Amygdala (tissue), 56 donors: ENCODE measurements around the gene DAGLA.

Experiments
- DNase-seq, 56 donors: peaks; one replicate each; lab custom pipeline; 2025; lab: John Stamatoyannopoulos, UW

The DAGLA gene

DNA sequence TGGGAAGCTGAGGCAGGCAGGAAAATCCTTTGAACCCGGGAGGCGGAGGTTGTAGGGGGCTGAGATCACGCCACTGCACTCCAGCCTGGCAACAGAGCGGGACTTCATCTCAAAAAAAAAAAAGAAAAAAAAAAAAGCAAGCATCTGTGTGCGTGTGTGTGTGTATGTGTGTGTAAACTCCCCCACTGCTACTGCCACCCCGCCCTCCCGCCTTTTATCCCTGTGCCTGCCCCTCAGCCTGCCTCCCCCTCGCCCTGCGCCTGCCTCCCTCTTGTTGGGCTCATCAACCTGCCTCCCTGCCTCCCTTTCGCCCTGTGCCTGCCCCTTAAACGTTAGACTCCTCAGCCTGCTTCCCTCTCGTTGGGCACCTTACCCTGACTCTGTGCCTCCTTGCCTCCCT lies 94.2 kb downstream of the DAGLA start:
- DNase-seq = peak in 1 of 56 donors; percentile 21

DNA sequence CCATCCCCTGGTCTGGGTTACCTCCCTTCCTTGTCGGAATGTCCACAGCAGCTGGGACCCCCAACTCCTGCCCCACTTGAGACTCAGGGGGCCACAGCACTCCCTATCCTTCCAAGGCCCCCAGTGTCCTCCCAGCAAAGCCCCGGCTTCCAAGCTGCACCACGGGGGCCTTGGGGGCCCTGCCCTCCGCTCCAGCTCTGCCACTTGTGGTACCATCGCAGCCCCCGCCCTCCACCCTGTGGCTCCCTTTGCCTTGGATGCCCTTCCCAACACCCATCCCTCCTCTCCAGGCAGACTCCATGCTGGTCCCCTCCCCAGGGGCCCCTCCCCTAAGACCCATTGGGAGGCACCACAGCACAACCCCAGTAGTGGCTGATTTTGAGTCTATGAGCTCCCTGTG lies 94.9 kb downstream of the DAGLA start:
- DNase-seq = no peak

DNA sequence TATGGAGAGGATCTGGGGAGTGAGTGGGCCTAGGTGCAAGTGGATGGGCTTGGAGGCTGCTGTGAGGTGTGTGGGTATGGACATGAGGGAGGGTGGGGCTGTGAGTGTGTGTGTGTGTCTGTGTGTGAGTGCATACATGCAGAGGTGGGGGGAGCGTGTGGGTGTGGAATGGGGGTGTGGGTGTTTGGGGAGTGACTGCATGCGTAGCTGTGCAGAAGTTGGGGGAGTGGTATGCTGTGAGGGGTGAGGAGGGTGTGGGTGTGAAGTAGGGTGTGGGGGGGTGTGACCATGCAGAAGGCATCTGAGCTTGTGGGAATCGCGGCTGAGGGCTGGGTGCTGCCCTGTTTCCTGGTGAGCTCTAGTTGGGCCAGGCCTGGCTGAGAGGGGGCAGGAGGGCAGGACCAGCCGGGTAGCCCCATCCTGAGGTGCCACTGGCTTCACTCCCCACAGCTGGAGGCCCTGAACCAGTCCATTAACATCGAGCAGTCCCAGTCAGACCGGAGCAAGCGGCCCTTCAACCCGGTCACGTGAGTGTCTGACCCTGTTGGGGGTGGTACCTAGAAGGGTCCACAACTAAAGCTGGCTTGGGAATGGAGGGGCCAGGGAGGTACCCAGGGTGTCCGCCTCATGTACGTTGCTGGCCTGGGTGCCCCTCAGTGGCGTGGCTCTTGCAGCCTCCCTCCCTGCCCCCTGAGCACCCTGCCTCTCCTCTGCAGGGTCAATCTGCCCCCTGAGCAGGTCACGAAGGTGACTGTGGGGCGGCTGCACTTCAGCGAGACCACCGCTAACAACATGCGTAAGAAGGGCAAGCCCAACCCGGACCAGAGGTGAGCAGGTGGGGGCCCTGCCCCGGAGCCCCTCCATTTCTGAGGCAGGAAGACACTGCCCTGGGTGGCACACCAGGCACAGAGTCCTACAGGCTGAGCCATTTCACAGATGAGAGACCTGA lies 95.7 kb downstream of the DAGLA start:
- DNase-seq = peak in 1 of 56 donors; percentile 20

DNA sequence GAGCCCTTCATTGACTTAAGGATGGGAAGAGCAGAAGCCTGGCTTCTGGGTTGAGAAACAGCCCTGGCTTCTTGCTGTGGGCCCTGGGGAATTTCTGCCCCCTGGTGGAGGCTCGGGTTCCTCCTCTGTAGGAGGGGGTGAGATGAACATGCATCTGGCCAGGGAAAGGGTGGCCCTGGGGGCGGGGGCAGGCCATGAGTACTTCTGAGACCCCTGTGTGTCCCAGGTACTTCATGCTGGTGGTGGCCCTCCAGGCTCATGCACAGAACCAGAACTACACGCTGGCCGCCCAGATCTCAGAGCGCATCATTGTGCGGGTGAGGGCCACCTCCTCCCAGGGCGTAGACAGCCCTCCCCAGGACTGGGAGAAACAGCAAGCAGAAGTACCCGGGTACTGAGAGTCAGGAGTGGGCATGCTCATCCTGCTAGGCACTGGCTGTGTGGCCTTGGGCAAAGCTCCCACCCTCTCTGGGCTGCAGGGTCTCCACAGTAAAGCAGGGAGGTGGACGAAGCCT lies 96.4 kb downstream of the DAGLA start:
- DNase-seq = peak in 30 of 56 donors; percentile 13 to 74 (median 43)

DNA sequence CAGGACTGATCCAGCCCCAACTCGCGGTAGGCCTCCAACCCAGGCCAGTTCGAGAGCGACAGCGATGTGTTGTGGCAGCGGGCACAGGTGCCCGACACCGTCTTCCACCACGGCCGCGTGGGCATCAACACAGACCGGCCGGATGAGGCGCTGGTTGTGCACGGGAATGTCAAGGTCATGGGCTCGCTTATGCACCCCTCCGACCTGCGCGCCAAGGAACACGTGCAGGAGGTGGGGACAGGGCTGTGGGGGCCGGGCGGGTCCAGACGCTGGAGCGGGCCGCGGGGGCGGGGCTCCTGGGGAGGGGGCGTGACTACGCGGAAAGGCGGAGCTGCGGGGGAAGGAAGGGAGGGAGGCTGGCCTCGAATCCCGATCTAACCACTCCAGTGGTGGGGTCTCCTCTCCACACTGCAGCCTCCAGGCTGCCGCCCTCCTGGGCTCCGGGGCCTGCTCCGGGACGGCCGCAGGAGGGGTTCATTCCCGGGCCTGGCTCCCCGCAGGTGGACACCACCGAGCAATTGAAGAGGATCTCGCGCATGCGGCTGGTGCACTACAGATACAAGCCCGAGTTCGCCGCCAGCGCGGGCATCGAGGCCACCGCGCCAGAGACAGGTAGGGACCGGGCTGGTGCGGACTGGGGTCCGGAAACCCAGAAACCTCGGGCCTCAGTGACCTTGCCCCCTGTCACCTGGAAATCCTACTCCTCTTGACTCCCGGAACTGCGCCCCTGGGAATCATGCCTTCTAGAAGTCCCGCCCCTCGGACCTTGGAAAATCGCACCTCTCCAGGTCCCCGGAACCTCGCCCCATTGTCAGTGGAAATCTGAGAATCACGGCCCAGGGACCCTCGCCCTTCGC lies 97.3 kb downstream of the DAGLA start:
- DNase-seq = peak in 18 of 56 donors; percentile 11 to 52 (median 34)

DNA sequence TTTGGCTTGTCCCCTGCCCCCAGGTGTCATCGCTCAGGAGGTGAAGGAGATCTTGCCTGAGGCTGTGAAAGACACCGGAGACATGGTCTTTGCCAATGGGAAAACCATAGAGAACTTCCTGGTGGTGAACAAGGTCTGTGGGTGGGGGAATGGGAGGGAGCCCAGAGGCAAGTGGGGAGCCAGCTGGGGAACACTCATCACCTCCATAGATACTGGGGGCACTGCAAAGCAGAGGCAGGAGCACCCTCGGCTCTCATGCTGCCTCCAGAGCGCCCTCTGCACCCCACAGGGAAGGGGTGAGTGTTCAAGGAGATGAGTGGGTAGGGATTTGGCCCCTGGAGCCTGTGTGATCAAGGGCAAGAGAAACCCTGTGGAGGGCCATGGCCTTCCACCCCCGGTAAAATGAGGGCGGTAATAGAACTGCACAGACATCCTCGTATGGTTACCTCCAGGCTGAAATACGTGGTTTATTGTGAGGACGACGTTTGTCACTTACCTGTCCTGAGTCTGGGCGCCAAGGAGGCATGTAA lies 98.2 kb downstream of the DAGLA start:
- DNase-seq = no peak

DNA sequence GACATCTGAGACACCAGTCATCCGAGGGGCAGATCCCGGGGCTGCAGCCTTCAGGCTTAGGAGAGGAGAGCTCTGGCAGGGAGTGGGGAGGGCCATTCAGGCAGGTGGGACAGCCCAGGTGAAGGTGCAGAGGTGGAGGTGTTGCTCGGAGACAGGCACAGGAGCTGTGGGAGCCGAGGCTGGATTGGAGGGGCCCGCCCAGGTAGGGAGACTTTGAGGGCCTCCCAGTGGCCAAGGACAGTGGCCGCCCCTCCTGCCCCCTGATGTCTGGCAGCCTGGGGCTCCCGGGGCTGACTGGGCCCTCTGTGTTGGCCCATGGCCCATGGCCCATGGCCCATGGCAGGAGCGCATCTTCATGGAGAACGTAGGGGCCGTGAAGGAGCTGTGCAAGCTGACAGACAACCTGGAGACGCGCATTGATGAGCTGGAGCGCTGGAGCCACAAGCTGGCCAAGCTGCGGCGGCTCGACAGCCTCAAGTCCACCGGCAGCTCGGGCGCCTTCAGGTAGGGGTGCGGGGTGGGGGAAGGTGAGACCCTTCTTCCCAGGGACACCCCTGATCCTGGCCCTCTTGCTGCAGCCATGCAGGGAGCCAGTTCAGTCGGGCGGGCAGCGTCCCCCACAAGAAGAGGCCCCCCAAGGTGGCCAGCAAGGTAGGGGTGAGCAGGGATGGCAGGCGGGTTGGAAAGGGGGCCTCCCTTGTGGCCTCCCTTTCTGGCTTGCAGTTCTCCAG lies 98.9 kb downstream of the DAGLA start:
- no peak for DNase-seq

DNA sequence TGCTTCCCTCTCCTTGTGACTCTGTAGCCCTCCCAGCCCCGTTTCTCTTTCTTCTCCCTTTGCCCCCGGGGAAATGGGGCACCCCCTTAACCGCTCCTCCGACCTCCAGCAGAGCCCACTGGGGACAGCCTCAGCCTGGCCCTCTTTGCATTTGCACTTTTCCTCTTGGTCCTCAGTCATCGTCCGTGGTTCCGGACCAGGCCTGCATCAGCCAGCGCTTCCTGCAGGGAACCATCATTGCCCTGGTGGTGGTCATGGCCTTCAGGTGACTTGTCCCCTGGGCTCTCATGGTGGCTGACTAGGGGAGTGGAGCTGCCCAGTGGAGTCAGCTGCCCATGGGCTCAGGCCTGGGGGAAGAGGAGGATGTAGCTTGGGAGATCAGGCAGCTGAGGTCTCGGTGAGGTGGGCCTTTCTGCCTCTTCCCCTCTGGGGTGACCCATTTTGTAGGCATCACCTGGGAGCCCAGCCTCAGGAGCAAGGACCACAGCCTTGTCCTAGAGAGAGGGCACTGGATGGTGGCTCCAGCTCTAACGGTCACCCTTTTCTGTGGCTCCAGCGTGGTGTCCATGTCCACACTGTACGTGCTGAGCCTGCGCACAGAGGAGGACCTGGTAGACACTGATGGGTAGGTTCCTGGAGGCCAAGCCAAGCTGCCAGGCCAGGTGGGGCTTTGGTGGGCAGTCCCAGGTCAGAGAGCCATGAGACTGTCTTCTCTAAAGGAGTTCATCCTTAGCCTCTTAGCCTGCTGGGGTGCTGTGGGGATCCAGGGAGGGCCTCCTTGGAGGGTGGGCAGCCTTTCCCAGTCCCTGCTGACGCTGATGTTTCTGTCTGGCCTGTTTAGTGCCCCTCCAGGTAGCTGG lies 99.7 kb downstream of the DAGLA start:
- DNase-seq = no peak

DNA sequence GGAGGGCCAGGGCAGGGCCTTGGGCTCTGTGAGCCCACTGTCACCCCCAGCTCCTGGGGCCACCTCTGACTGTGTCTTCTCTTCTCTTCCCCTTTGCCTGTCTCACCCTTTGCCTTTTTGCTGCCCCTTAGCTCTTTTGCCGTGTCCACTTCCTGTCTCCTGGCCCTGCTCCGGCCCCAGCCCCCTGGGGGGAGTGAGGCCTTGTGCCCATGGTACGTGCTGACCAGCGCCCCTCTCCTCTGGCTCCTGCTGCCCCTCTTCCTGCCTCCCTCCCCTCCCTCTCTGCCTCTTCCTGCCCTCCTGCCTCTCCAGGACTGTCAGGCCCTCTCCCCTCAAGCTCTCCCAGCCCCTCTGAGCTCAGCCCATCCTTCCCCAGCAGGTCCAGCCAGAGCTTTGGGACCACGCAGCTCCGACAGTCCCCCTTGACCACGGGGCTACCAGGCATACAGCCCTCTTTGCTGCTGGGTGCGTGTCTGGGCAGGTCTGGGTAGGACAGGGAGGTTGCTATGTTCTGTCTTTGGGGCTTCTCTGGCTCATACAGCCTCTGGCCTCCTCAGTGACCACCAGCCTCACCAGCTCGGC lies 100.5 kb downstream of the DAGLA start:
- DNase-seq = no peak

DNA sequence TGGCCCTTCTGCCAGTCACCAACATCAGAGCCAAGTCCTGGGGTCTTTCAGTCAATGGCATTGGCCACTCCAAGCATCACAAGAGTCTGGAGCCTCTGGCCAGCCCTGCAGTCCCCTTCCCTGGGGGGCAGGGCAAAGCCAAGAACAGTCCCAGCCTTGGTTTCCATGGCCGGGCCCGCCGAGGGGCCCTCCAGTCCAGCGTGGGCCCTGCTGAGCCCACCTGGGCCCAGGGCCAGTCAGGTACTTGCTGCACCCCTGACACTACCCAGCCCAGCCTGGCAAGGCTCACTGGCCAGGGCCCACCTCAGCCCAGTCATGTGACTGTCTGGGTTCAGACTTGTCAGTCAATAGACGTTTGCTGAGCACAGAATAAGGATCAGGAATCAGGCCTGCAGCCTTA lies 101.4 kb downstream of the DAGLA start:
- DNase-seq = no peak

DNA sequence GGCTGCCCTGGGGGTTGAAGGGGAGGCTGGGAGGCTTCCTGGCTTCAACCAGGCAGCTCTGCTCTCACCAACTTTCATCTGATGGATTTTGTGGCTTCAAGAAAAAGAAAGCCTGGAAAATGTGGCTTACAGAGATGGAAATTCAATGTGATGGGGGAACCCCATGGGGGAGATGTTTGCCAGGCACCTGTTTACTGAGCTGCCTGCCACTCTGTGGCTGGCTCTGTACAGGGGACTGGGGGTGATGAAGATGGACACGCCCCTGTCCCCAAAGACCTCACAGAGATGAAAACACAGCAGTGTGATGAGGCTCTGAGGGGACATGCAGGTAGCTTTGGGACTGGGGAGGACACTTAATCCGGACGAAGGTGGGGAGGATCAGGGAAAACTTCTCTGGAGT lies 102.1 kb downstream of the DAGLA start:
- DNase-seq = no peak

DNA sequence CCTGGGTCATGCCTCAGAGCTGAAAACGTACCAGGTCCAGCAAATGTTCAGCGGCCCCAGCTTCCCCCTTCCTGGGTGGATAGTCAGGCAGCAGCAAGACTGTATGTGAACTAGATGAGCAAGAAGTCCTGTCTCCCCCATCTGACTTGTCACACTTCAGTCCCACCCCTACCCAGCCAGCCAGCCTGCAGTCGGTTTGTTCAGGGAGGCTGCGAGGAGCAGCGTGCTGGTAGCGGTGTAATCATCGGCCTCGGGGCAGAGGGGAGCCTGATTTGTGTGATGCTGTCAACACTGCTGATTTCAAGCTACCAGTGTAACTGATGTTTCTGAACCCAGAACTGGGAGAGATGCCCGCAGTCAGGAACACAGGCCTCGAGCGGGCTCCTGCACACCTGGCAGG lies 102.7 kb downstream of the DAGLA start:
- DNase-seq = no peak

DNA sequence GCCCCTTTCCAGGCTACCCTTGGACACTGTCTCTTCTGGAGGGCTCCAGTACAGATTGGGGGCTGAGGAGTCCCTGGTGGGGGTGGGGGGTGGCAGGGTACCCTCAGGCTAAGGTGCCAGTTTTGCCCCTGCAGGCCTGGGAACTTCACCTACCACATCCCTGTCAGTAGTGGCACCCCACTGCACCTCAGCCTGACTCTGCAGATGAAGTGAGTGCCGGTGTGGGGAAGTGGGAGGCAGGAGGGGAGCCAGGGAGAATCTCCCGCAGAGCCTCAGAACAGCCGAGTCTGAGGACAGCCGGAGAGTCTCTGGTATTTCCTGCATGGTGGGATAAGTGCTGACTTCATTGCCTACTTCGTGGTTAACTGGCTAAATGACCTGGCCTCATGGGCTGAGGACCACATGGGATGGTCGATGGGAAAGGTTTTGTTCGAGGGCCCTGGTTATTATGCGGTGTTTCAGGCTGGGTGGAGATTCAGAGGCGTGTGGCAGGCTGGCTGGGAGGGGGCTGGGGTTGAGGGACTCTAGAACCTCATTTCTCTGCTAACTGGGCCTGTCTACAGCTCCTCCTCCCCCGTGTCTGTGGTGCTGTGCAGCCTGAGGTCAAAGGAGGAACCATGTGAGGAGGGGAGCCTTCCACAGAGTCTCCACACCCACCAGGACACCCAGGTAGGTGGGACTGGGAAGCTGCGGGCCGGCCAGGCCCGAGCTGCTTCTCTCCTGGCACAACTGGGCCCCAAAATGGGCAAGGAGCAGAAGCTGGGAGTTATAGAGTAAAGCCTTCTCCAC lies 103.7 kb downstream of the DAGLA start:
- DNase-seq = no peak

DNA sequence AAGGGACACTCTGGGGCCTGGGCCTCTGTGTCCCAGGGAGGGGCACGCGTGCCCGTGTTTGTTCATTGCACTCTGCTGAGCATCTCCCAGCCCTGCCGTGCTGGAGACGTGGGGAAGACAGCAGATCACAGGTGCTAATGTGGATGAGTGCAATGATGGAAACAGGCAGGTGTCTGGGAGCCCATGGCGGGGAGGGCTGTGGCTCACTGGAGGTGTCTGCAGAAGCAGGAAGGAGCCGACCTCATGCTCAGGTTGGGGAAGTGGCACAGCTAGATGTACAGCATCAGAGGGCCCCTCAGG lies 104.3 kb downstream of the DAGLA start:
- no peak for DNase-seq

DNA sequence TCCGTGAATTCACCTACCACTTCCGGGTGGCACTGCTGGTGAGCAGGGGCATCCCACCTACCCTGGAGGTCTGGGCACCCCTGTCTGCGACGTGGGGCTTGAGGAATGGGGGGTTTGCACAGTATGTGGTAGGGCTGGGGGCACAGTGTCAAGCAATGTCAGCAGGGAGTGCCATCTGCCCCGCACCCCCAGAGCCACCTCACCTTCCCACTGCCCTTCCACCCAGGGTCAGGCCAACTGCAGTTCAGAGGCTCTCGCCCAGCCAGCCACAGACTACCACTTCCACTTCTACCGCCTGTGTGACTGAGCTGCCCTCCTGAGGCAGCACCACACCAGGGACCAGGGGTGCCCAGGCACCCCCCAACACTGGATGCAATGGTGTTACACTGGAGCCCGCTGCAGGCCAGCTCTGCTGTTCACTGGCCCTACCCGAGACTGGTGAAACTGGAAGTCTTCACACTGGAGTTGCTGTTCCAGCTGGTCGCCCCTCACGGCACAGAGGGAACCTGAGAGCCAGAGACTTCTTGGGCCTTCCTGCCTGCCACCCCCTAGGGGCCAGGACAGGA lies 105.7 kb downstream of the DAGLA start:
- no peak for DNase-seq

DNA sequence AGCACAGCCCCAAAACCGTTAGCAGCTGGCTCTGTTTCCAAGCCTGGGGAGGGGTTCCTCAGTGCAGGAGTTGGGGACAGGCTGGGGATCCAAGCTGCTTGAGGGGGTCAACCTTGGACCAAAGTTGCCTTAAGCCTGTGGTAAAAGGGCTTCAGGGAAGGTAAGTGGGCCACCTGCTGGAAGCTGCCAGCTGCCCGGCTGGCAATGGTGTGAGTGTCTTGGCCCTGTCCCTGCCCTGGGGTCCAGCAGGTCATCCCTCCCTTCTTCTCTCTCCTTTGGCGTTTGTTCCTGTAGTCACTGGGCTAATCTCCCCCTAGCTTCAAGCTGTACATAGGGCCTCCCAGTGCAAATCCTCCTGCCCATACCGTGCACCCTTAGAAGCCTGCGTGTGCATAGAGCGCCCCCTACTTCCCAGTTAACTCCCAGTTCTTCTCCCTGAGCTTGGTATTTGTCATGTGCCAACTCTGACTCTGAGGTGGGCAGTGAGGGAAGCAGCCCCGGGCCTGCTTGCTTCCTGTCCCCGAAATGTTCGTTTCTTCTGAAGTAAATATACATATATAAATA lies 107.8 kb downstream of the DAGLA start:
- peak in 42 of 56 donors; percentile 16 to 75 (median 38) for DNase-seq

DNA sequence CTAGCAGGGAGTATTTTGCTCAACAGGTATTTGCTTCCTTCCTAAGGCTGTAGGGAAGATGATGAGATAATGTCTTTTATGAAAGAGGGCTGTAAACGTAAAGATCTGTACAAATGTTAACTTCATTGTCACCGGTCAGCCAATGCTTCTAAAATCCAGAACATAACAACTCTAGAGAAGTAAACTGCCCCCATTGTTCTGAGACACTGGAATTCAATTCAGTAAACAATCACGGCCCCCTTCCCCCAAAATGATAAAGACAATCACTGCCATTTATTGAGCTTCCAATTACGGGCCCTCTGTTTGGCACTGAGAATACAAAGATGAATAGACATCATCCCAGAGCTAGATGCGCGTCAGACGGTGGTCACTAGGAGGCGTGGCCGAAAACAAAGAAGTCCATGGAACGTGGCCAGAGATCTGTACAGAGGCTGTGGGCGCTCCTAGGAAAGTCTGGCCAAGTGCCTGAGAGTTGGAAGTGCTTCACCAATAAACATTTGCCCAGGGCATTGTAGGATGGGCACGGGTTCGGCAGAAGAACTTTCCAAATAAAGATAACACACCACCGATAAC lies 111.6 kb downstream of the DAGLA start:
- peak in 54 of 56 donors; percentile 46 to 96 (median 80) for DNase-seq
